PC-3 (cell line): ENCODE results near the gene CCL24. TPM values are rescaled to one million over a fixed set of nuclear protein-coding genes. Genes with fewer than 3 reads are reported as not detected.

ENCODE experiments used
- ATAC-seq: fragments of 200-7000 bp; cut with Tn5 transposase; 2 replicates; pipeline ENCODE4 v1.9.1; 2020; ENCODE audit warnings: mild to moderate bottlenecking, moderate library complexity
- BruUV-seq: library from RNA; stranded (reverse); fragments of 400-500 nt; replicated peaks from 2 replicates; lab custom pipeline; 2021; lab: Mats Ljungman, UMichigan
- CTCF ChIA-PET: fragments of 300-600 bp; sonication (Branson Sonifier 250); formaldehyde crosslinking; loops from one replicate; lab custom pipeline; 2022; ENCODE audit warnings: antibody characterized with exemption; lab: Charles Lee
- POLR2A ChIA-PET: fragments of 300-600 bp; sonication (Branson Sonifier 250); formaldehyde crosslinking; loops from one replicate; lab custom pipeline; 2022; ENCODE audit warnings: antibody characterized with exemption; ENCODE audit not compliant: unreplicated experiment; lab: Charles Lee
- DNase-seq: peaks from one replicate; pipeline ENCODE4 v3.0.0-alpha.2; 2015
- H2AFZ ChIP-seq: fragments of 300-600 bp; sonication (generic); 2 replicates; pipeline ENCODE4 v1.6.0; 2016; ENCODE audit warnings: antibody characterized with exemption, low read length
- H3F3A ChIP-seq: fragments of 300-600 bp; sonication (generic); one replicate; pipeline ENCODE4 v1.6.0; 2017; ENCODE audit warnings: antibody characterized with exemption, low read length, control low read depth, mild to moderate bottlenecking; ENCODE audit not compliant: unreplicated experiment
- H3K27ac ChIP-seq: fragments of 300-600 bp; sonication (generic); 2 replicates; pipeline ENCODE4 v1.5.1; 2016; ENCODE audit warnings: mild to moderate bottlenecking, low read length
- H3K27me3 ChIP-seq: fragments of 300-600 bp; sonication (generic); 2 replicates; pipeline ENCODE4 v1.6.1; 2016; ENCODE audit warnings: low read length, mixed read lengths
- H3K36me3 ChIP-seq: fragments of 300-600 bp; sonication (generic); 2 replicates; pipeline ENCODE4 v1.6.1; 2016; ENCODE audit warnings: low read depth, mixed run types, low read length, mixed read lengths
- H3K4me1 ChIP-seq: fragments of 300-600 bp; sonication (generic); 2 replicates; pipeline ENCODE4 v1.5.1; 2016; ENCODE audit warnings: low read length; ENCODE audit not compliant: insufficient read depth
- H3K4me2 ChIP-seq: fragments of 300-600 bp; sonication (generic); 2 replicates; pipeline ENCODE4 v1.6.0; 2016; ENCODE audit warnings: low read length
- H3K4me3 ChIP-seq: fragments of 300-600 bp; sonication (generic); 2 replicates; pipeline ENCODE4 v1.5.1; 2016; ENCODE audit warnings: mild to moderate bottlenecking, low read length, mixed read lengths
- H3K79me2 ChIP-seq: fragments of 300-600 bp; sonication (generic); 2 replicates; pipeline ENCODE4 v1.6.1; 2017; ENCODE audit warnings: low read length, mixed read lengths
- H3K9ac ChIP-seq: fragments of 300-600 bp; sonication (generic); 2 replicates; pipeline ENCODE4 v1.6.0; 2016; ENCODE audit warnings: mild to moderate bottlenecking, low read length
- H3K9me2 ChIP-seq: fragments of 300-600 bp; sonication (generic); replicated peaks from 2 replicates; pipeline ENCODE4 v1.6.1; 2016; ENCODE audit warnings: mixed run types, low read length, mixed read lengths
- H3K9me3 ChIP-seq: fragments of 300-600 bp; sonication (generic); 2 replicates; pipeline ENCODE4 v1.6.1; 2016; ENCODE audit warnings: low read length, mixed read lengths
- H4K20me1 ChIP-seq: fragments of 300-600 bp; sonication (generic); 2 replicates; pipeline ENCODE4 v1.6.1; 2016; ENCODE audit warnings: low read length, mixed read lengths
- CTCF ChIP-seq: fragments of 300-600 bp; sonication (generic); conservative IDR thresholded peaks from 2 replicates; pipeline ENCODE4 v1.5.1; 2017; ENCODE audit warnings: antibody characterized with exemption, low read depth, mild to moderate bottlenecking, low read length
- EZH2 ChIP-seq: fragments of 300-600 bp; sonication (generic); IDR thresholded peaks from one replicate; pipeline ENCODE4 v1.6.1; 2017; ENCODE audit warnings: antibody characterized with exemption, mild to moderate bottlenecking, low read length; ENCODE audit not compliant: unreplicated experiment
- EZH2phosphoT487 ChIP-seq: fragments of 300-600 bp; sonication (generic); IDR thresholded peaks from 2 replicates; pipeline ENCODE4 v1.6.1; 2018; ENCODE audit warnings: mild to moderate bottlenecking, antibody characterized with exemption, low read length, borderline replicate concordance
- intact Hi-C: fragments of 100-400 bp; cut with micrococcal nuclease; formaldehyde crosslinking; loops from 2 replicates; pipeline ENCODE4 v1.9.0; 2023
- total RNA-seq: library from RNA; depleted of rRNA; stranded (reverse); fragments of >200 nt; gene quantifications from 2 replicates; pipeline ENCODE4 v1.2.3, GENCODE V29; 2014

CCL24 gene
- total RNA-seq, 1 experiment from 2014 or later: not detected

- Histone ChIP-seq H4K20me1 (no peaks in the 10 kb centered on the region), H3K36me3 (no peaks in the 10 kb centered on the region), H3K9me2 (no peaks in the 10 kb centered on the region), H3F3A (no peaks in the 10 kb centered on the region), H3K27me3 (no peaks in the 10 kb centered on the region), H3K9me3 (no peaks in the 10 kb centered on the region), H3K9ac (no peak overlapping the region), H2AFZ (no peak overlapping the region), H3K4me2 (no peak overlapping the region), H3K79me2 (no peaks in the 10 kb centered on the region), H3K4me1 (no peaks in the 10 kb centered on the region), H3K27ac (no peak overlapping the region), H3K4me3 (no peak overlapping the region)
- ChIA-PET POLR2A (no interaction called here), CTCF (no interaction called here)
- ATAC-seq: no peak
- intact Hi-C loops: no loop called here
- no peak for DNase-seq
- BruUV-seq: no TSS peak
- no peak for TF ChIP-seq EZH2phosphoT487
- no peak for TF ChIP-seq EZH2
- TF ChIP-seq CTCF: no peak
Observed at GRCh38 chr7:75802552-75802821, 11.1 kb downstream of the CCL24 start.

- Histone ChIP-seq H3K27me3 (no peaks in the 10 kb centered on the region), H3K9me3 (no peaks in the 10 kb centered on the region), H3K79me2 (no peaks in the 10 kb centered on the region), H4K20me1 (no peaks in the 10 kb centered on the region), H3K27ac (no peak overlapping the region), H3K4me3 (no peak overlapping the region), H3K9ac (no peak overlapping the region), H3K36me3 (no peaks in the 10 kb centered on the region), H3K9me2 (no peaks in the 10 kb centered on the region), H3K4me2 (no peak overlapping the region), H3F3A (no peaks in the 10 kb centered on the region), H2AFZ (no peak overlapping the region), H3K4me1 (no peaks in the 10 kb centered on the region)
- BruUV-seq: no TSS peak
- TF ChIP-seq CTCF: no peak
- TF ChIP-seq EZH2phosphoT487: no peak
- TF ChIP-seq EZH2: no peak
- intact Hi-C loops: no loop called here
- ChIA-PET POLR2A (no interaction called here), CTCF (no interaction called here)
- ATAC-seq: no peak
- no peak for DNase-seq
Observed at GRCh38 chr7:75798770-75799169, 14.8 kb downstream of the CCL24 start.

- H4K20me1 ChIP-seq: no peaks in the 10 kb centered on the region
- DNase-seq: no peak
- ChIA-PET POLR2A (no interaction called here), CTCF (no interaction called here)
- no peak for ATAC-seq
- no peak overlapping the region for H2AFZ ChIP-seq
- no peaks in the 10 kb centered on the region for H3K9me2 ChIP-seq
- H3K4me1 ChIP-seq: peaks cover 5% of the 10 kb centered on the region; the same call in 1 of the 2 replicates
- H3K4me2 ChIP-seq: no peak overlapping the region
- H3K9ac ChIP-seq: no peak overlapping the region
- intact Hi-C loops: no loop called here
- no peak for TF ChIP-seq EZH2
- TF ChIP-seq EZH2phosphoT487: no peak
- TF ChIP-seq CTCF: no peak
- H3F3A ChIP-seq: no peaks in the 10 kb centered on the region
- H3K27ac ChIP-seq: no peak overlapping the region
- no peaks in the 10 kb centered on the region for H3K9me3 ChIP-seq
- BruUV-seq: no TSS peak
- no peak overlapping the region for H3K4me3 ChIP-seq
- no peaks in the 10 kb centered on the region for H3K36me3 ChIP-seq
- no peaks in the 10 kb centered on the region for H3K27me3 ChIP-seq
- H3K79me2 ChIP-seq: no peaks in the 10 kb centered on the region
Observed at GRCh38 chr7:75796420-75796819, 17.2 kb downstream of the CCL24 start.
